HFFc6 (cell line): ENCODE measurements around the gene CYP4V2. TPM values are rescaled to one million over a fixed set of nuclear protein-coding genes. Genes with fewer than 3 reads are reported as not detected.

Source experiments
- DNase-seq: peaks from one replicate; pipeline ENCODE4 v3.0.0-alpha.2; 2018
- H3K27ac Mint-ChIP-seq: 2 replicates; pipeline ENCODE4 v1.8.0; 2020; ENCODE audit warnings: mild to moderate bottlenecking, mixed read lengths
- H3K27me3 Mint-ChIP-seq: 2 replicates; pipeline ENCODE4 v1.8.0; 2021; ENCODE audit warnings: mild to moderate bottlenecking, moderate library complexity, mixed read lengths; ENCODE audit not compliant: insufficient read depth
- H3K36me3 Mint-ChIP-seq: 2 replicates; pipeline ENCODE4 v1.8.0; 2021; ENCODE audit warnings: low read depth, mixed read lengths
- H3K4me1 Mint-ChIP-seq: 2 replicates; pipeline ENCODE4 v1.8.0; 2020; ENCODE audit warnings: low read depth, mixed read lengths
- H3K4me3 Mint-ChIP-seq: 2 replicates; pipeline ENCODE4 v1.8.0; 2020; ENCODE audit warnings: mild to moderate bottlenecking, moderate library complexity, mixed read lengths
- H3K9me3 Mint-ChIP-seq: 2 replicates; pipeline ENCODE4 v1.8.0; 2020; ENCODE audit warnings: mild to moderate bottlenecking, mixed read lengths
- total RNA-seq, 6 experiments: library from RNA; stranded (reverse); fragmentation: NEBNext Ultra II Directional; extraction: Animal tissue kit (Norgen Biotek cat#: 25700); gene quantifications; 2 replicates in 1 of 6; 3 replicates in 5 of 6; pipeline ENCODE4 v1.2.3, GENCODE V29; 2021
- TF ChIP-seq, protein P1 (sequence below): fragments of 200-600 bp; sonication (generic); IDR thresholded peaks from 2 replicates; pipeline ENCODE4 v1.5.0; 2021; ENCODE audit warnings: antibody characterized with exemption, mild to moderate bottlenecking

CYP4V2 gene
- total RNA-seq, 6 experiments from 2014 or later, result 4.8 to 8.4 (median 6.1) TPM

DNA sequence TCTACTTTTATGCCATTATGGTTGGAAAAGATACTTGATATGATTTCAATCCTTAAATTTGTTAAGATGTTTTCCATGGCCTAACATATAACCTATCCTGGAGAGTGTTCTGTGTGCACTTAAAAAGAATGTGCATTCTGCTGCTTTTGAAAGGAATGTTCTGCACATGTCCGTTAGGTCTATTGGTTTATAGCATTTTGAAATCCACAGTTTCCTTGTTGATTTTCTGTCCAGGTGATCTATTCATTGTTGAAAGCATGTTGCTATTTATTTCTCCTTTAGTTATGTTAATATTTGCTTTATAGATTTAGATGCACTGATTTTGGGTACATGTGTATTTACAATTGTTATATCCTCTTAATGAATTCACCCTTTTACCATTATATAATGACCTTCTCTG, 30.3 kb downstream of the CYP4V2 start:
- Mint-ChIP-seq H3K9me3 (peaks cover 25% of the 10 kb centered on the region), H3K27ac (no peak overlapping the region), H3K4me1 (no peaks in the 10 kb centered on the region), H3K36me3 (peaks cover 5% of the 10 kb centered on the region; the same call in 1 of the 2 replicates), H3K4me3 (no peak overlapping the region), H3K27me3 (peaks cover 2% of the 10 kb centered on the region)
- DNase-seq, result no peak
- TF ChIP-seq, protein P1, sequence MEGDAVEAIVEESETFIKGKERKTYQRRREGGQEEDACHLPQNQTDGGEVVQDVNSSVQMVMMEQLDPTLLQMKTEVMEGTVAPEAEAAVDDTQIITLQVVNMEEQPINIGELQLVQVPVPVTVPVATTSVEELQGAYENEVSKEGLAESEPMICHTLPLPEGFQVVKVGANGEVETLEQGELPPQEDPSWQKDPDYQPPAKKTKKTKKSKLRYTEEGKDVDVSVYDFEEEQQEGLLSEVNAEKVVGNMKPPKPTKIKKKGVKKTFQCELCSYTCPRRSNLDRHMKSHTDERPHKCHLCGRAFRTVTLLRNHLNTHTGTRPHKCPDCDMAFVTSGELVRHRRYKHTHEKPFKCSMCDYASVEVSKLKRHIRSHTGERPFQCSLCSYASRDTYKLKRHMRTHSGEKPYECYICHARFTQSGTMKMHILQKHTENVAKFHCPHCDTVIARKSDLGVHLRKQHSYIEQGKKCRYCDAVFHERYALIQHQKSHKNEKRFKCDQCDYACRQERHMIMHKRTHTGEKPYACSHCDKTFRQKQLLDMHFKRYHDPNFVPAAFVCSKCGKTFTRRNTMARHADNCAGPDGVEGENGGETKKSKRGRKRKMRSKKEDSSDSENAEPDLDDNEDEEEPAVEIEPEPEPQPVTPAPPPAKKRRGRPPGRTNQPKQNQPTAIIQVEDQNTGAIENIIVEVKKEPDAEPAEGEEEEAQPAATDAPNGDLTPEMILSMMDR, result no peak

DNA sequence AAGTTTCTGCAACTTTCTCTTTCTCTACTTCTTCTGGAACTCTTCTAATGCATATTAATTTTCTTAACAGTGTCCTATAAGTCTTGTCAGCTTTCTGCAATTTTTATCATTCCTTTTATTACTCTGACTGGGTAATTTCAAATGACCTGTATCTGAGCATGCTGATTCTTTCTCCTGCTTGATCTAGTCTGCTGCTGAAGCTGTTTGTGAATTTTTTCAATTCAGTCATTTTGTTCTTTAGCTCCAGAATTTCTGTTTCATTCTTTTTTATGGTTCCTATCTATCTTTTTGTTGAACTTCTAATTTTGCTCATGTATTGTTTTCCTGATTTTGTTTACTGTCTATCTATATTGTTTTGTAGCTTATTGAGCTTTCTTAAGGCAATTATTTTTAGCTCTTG, 34.5 kb downstream of the CYP4V2 start:
- Mint-ChIP-seq H3K27ac (no peak overlapping the region), H3K36me3 (peaks cover 5% of the 10 kb centered on the region; the same call in 1 of the 2 replicates), H3K9me3 (peaks cover 29% of the 10 kb centered on the region), H3K4me1 (no peaks in the 10 kb centered on the region), H3K27me3 (peaks cover 2% of the 10 kb centered on the region; the same call in 1 of the 2 replicates), H3K4me3 (no peak overlapping the region)
- DNase-seq, result no peak
- TF ChIP-seq, protein P1, result no peak

DNA sequence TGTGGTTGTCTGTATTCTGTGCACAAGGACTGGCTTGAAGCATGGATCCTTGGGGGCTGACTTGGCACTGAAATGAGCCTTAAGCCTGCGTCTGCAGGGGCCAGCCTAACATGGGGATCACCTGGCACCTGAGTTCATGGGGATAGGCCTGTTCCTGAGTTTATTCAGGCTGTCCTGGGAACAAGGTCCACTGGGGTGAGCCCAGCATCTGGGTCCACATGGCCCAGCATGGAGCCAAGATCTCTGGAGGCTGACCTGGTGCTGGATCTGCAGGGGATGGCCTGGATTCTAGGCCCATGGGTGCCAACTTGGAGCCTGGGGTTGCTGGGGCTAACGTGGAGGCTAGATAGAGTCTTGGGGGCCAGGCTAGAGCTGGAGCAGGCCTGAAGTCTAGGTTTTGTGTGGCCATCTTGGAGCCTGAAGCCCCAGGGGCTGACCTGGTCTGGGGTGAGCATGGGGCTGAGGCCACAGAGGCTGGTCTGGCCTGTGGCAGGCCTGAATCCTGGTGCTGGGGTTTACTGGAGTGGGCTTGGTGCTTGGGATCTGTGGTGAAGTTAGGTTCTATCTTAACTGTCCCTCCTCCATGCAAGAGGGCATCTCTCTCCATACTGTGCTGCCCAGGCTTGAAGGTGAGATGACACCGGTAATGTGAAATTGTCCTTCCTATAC, 35.3 kb downstream of the CYP4V2 start:
- H3K4me1 Mint-ChIP-seq, result no peaks in the 10 kb centered on the region
- H3K36me3 Mint-ChIP-seq, result peaks cover 5% of the 10 kb centered on the region; the same call in 1 of the 2 replicates
- H3K4me3 Mint-ChIP-seq, result no peak overlapping the region
- no peak for DNase-seq
- TF ChIP-seq, protein P1, result no peak
- H3K27me3 Mint-ChIP-seq, result peaks cover 2% of the 10 kb centered on the region; the same call in 1 of the 2 replicates
- H3K9me3 Mint-ChIP-seq, result peaks cover 29% of the 10 kb centered on the region
- H3K27ac Mint-ChIP-seq, result no peak overlapping the region

DNA sequence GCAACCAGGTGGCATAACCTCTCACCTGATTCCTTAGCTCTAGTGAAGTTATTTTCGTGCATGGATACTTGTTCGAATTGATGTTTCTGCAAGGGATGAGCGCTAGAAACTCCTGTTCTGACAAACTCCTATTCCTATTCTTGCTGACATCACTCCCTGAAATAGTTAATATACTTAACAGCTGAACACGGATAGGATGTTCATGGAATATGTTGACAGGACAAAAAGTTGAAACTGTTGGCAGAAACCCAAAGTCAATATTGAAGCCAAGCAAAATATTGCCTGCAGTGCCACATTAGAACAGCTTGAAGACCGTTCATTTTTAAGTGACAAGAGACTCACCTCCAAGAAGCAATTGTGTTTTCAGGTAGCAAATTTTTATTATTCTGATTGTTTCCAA, 35.9 kb downstream of the CYP4V2 start, which contains the start of gene KLKB1:
Gene KLKB1 (plus strand): TSS at position 287 of the 400 bp plus-strand sequence. CDS start 689 bp downstream, outside the sequence.
- Mint-ChIP-seq H3K27me3 (peaks cover 2% of the 10 kb centered on the region; the same call in 1 of the 2 replicates), H3K4me1 (no peaks in the 10 kb centered on the region), H3K36me3 (peaks cover 5% of the 10 kb centered on the region; the same call in 1 of the 2 replicates), H3K9me3 (peaks cover 29% of the 10 kb centered on the region), H3K4me3 (peak within 1 kb of the TSS; percentile 81; the same call in 1 of the 2 replicates), H3K27ac (no peak within 1 kb of the TSS)
- DNase-seq, result no peak
- TF ChIP-seq, protein P1, result no peak

DNA sequence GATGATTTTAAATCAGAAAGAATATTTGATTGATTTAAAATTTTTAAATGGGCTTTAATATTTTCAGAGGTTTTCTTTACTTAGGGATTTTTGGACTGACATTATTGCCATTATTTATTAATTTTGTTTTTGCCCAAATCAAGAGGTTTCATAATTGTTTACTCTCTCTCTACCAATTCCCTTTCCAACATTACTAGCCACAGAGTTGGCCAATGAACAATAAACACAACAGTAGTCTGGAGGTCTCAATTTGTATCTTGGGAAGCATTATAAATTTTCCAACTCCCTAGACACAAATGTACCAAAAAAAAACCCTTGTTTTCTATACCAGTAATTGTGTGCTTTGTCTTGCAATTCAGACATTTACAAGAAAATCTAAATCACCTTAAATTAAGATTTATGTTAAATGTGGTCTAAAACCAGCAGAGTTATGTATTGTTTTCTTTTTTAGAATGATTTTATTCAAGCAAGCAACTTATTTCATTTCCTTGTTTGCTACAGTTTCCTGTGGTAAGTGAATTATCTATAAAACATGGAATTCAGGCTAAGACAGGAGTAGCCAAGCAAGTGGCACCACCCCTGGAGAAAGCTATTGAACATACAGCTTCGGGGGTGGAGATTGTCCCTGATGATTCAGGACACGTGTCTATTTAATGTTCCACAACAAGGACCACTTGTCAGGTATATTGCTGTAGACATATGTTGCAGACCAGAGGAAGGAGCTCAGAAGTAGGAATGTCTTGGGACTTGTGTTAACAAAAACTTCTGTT, 36.6 kb downstream of the CYP4V2 start:
- Mint-ChIP-seq H3K4me1 (no peaks in the 10 kb centered on the region), H3K27ac (no peak overlapping the region), H3K27me3 (peaks cover 2% of the 10 kb centered on the region; the same call in 1 of the 2 replicates), H3K4me3 (peak overlapping the region; percentile 81; the same call in 1 of the 2 replicates), H3K9me3 (peaks cover 28% of the 10 kb centered on the region), H3K36me3 (peaks cover 5% of the 10 kb centered on the region; the same call in 1 of the 2 replicates)
- DNase-seq, result no peak
- TF ChIP-seq, protein P1, result no peak
